GM12878 (cell line): ENCODE results near the gene PIP4K2A. TPM values are rescaled to one million over a fixed set of nuclear protein-coding genes. Genes with fewer than 3 reads are reported as not detected.

Experiments used
- ATAC-seq: fragments of 200-7000 bp; cut with Tn5 transposase; 3 replicates; pipeline ENCODE4 v1.9.1; 2020; ENCODE audit warnings: mild to moderate bottlenecking, moderate library complexity
- BruUV-seq: library from RNA; stranded (reverse); fragments of 400-500 nt; replicated peaks from 2 replicates; lab custom pipeline; 2021; lab: Mats Ljungman, UMichigan
- CTCF ChIA-PET: fragments of 300-600 bp; sonication (Branson Sonifier 250); formaldehyde crosslinking; extraction: SDS; loops from one replicate; lab custom pipeline; 2021; ENCODE audit warnings: inconsistent platforms; lab: Yijun Ruan, JAX
- POLR2A ChIA-PET: fragments of 350-600 bp; formaldehyde crosslinking; extraction: SDS; loops from one replicate; lab custom pipeline; 2021; ENCODE audit warnings: inconsistent platforms; lab: Charles Lee
- RAD21 ChIA-PET: fragments of 300-600 bp; sonication (Branson Sonifier 250); formaldehyde crosslinking; loops from one replicate; lab custom pipeline; 2023; ENCODE audit warnings: antibody characterized with exemption; ENCODE audit not compliant: unreplicated experiment; lab: Charles Lee
- SMC1A ChIA-PET: fragments of 300-600 bp; sonication (Branson Sonifier 250); formaldehyde crosslinking; loops from one replicate; lab custom pipeline; 2023; ENCODE audit not compliant: unreplicated experiment, uncharacterized antibody; lab: Charles Lee
- DNase-seq: peaks from one replicate; pipeline ENCODE4 v3.0.0-alpha.2; 2011; ENCODE audit warnings: low read depth, low spot score
- FAIRE-seq: peaks from 3 replicates; lab custom pipeline; 2011; peaks lifted over from hg19 to GRCh38; lab: Jason Lieb, UNC
- H2AFZ ChIP-seq: 2 replicates; pipeline ENCODE4 v1.6.0; 2011; ENCODE audit warnings: low read depth, low read length, control low read depth; ENCODE audit not compliant: control insufficient read depth
- H3K27ac ChIP-seq: 2 replicates; pipeline ENCODE4 v1.5.1; 2011; ENCODE audit warnings: control low read depth; ENCODE audit not compliant: control insufficient read depth, insufficient read depth
- H3K27me3 ChIP-seq, 2 experiments: replicated peaks in 1 of 2; 2 replicates each; pipeline versions ENCODE4 v1.6.0 to v1.6.1; 2011; ENCODE audit warnings: low read length in 1 of 2; ENCODE audit not compliant: control insufficient read depth in 2 of 2, insufficient read depth in 2 of 2
- H3K36me3 ChIP-seq, 2 experiments: 2 replicates each; pipeline ENCODE4 v1.5.1; 2011; ENCODE audit warnings: low read length in 1 of 2; ENCODE audit not compliant: control insufficient read depth in 2 of 2, insufficient read depth in 2 of 2
- H3K4me1 ChIP-seq: 2 replicates; pipeline ENCODE4 v1.6.1; 2011; ENCODE audit warnings: mild to moderate bottlenecking, low read length, moderate library complexity, mixed read lengths; ENCODE audit not compliant: control insufficient read depth, insufficient read depth
- H3K4me2 ChIP-seq: 2 replicates; pipeline ENCODE4 v1.6.0; 2011; ENCODE audit warnings: control low read depth; ENCODE audit not compliant: control insufficient read depth, insufficient read depth
- H3K4me3 ChIP-seq: fragments of 200-600 bp; sonication (generic); 2 replicates; pipeline ENCODE4 v1.5.1; 2016
- H3K79me2 ChIP-seq: 2 replicates; pipeline ENCODE4 v1.6.0; 2011; ENCODE audit warnings: low read length; ENCODE audit not compliant: control insufficient read depth, insufficient read depth
- H3K9ac ChIP-seq: 2 replicates; pipeline ENCODE4 v1.8.0; 2011; ENCODE audit warnings: low read length, control low read depth, mixed read lengths; ENCODE audit not compliant: control insufficient read depth, insufficient read depth
- H3K9me3 ChIP-seq: replicated peaks from 3 replicates; pipeline ENCODE4 v1.5.1; 2011; ENCODE audit warnings: mild to moderate bottlenecking, low read length; ENCODE audit not compliant: control insufficient read depth, insufficient read depth
- H4K20me1 ChIP-seq: 2 replicates; pipeline ENCODE4 v1.6.0; 2011; ENCODE audit not compliant: control insufficient read depth, insufficient read depth
- BMI1 ChIP-seq: fragments of 450-650 bp; IDR thresholded peaks from 2 replicates; pipeline ENCODE4 v1.6.1; 2016; ENCODE audit warnings: mild to moderate bottlenecking, moderate library complexity, borderline replicate concordance
- DPF2 ChIP-seq: fragments of 450-650 bp; IDR thresholded peaks from 2 replicates; pipeline ENCODE4 v1.6.1; 2017; ENCODE audit warnings: mild to moderate bottlenecking
- EED ChIP-seq: sonication (generic); IDR thresholded peaks from 2 replicates; pipeline ENCODE4 v1.6.1; 2016; ENCODE audit warnings: antibody characterized with exemption, low read depth
- FOXM1 ChIP-seq: IDR thresholded peaks from 2 replicates; pipeline ENCODE4 v1.6.1; 2012; ENCODE audit warnings: low read depth, mild to moderate bottlenecking, inconsistent platforms, low read length, moderate library complexity
- HDAC2 ChIP-seq: fragments of 200-600 bp; sonication (generic); IDR thresholded peaks from 2 replicates; pipeline ENCODE4 v1.6.1; 2017
- JUND ChIP-seq: IDR thresholded peaks from 2 replicates; pipeline ENCODE4 v1.6.1; 2012; ENCODE audit warnings: low read depth, mild to moderate bottlenecking, low read length, improper control_type of control experiment, moderate library complexity
- MTA3 ChIP-seq: IDR thresholded peaks from 2 replicates; pipeline ENCODE4 v1.6.1; 2012; ENCODE audit warnings: low read length, inconsistent platforms, borderline replicate concordance
- NFIC ChIP-seq: IDR thresholded peaks from 2 replicates; pipeline ENCODE4 v1.6.1; 2012; ENCODE audit warnings: low read depth, mild to moderate bottlenecking, inconsistent platforms, low read length, moderate library complexity
- NFXL1 ChIP-seq: fragments of 450-650 bp; IDR thresholded peaks from 2 replicates; pipeline ENCODE4 v1.6.1; 2017; ENCODE audit warnings: antibody characterized with exemption, mild to moderate bottlenecking, borderline replicate concordance
- PBX3 ChIP-seq: IDR thresholded peaks from 2 replicates; pipeline ENCODE4 v1.6.1; 2011; ENCODE audit warnings: mild to moderate bottlenecking, low read depth, low read length, moderate library complexity; ENCODE audit not compliant: insufficient replicate concordance
- SREBF1 ChIP-seq: IDR thresholded peaks from 2 replicates; pipeline ENCODE4 v1.6.1; 2012; ENCODE audit warnings: mild to moderate bottlenecking, low read length
- SUPT20H ChIP-seq: IDR thresholded peaks from 2 replicates; pipeline ENCODE4 v1.6.1; 2011; ENCODE audit warnings: low read depth, mild to moderate bottlenecking, low read length, moderate library complexity, borderline replicate concordance; ENCODE audit not compliant: control insufficient read depth
- TAF1 ChIP-seq: IDR thresholded peaks from 2 replicates; pipeline ENCODE4 v1.6.1; 2011; ENCODE audit warnings: mild to moderate bottlenecking, low read depth, low read length, borderline replicate concordance
- ZNF24 ChIP-seq: fragments of 450-650 bp; IDR thresholded peaks from 2 replicates; pipeline ENCODE4 v1.6.1; 2017; ENCODE audit warnings: antibody characterized with exemption, mild to moderate bottlenecking
- WGBS: methylation state at CpG from one replicate; pipeline ENCODE4 v1.1.6; 2016; ENCODE audit warnings: low lambda C conversion rate; ENCODE audit not compliant: insufficient replicate concordance, insufficient coverage; ENCODE audit errors: missing lambda C conversion rate; 5-methylcytosine and 5-hydroxymethylcytosine counted together
- in situ Hi-C: fragments of 300-500 bp; cut with MboI; formaldehyde crosslinking; loops from 9 replicates; pipeline ENCODE4 v1.14.3; 2018; ENCODE audit warnings: mixed read lengths
- intact Hi-C: fragments of 100-400 bp; cut with micrococcal nuclease; formaldehyde crosslinking; loops from one replicate; pipeline ENCODE4 v1.14.2; 2022; ENCODE audit not compliant: unreplicated experiment
- polyA plus RNA-seq, 11 experiments: library from polyadenylated mRNA; depleted of rRNA in 4 of 11; unstranded in 6 of 11; stranded (reverse) in 5 of 11; fragments of >200 nt; fragmentation: Nextera tagmentation in 4 of 11; fragmentation: Illumina TruSeq in 1 of 11; extraction: Ambion mirVana in 4 of 11; extraction: Trizol in 1 of 11; gene quantifications; 1 replicate in 1 of 11; 2 replicates in 10 of 11; pipeline versions ENCODE4 v1.2.1 to v1.2.3, GENCODE V29; 2011 to 2016; ENCODE audit warnings: inconsistent platforms in 2 of 11, missing spikeins in 2 of 11, low read depth in 1 of 11
- total RNA-seq, 4 experiments: library from RNA; depleted of rRNA in 3 of 4; stranded (reverse); fragments of >200 nt in 3 of 4; fragmentation: Illumina TruSeq in 1 of 4; extraction: Trizol in 1 of 4; gene quantifications; 2 replicates each; pipeline versions ENCODE4 v1.2.1 to v1.2.3, GENCODE V29; 2013 to 2021

The PIP4K2A gene
- total and polyA plus RNA-seq, 10 of the 15 experiments (the other 5 are each of a cell fraction or from before 2014, with no cell fraction given): 54.3 to 139 (median 84.4) TPM

GRCh38 chr10:22503315-22504088, 210.9 kb downstream of the PIP4K2A start:
- Histone ChIP-seq H3K9me3 (no peaks in the 10 kb centered on the region), H3K79me2 (no peaks in the 10 kb centered on the region), H3K27ac (no peak overlapping the region), H4K20me1 (no peaks in the 10 kb centered on the region), H3K36me3 (no peaks in the 10 kb centered on the region), H3K4me1 (peaks cover 6% of the 10 kb centered on the region; the same call in 1 of the 2 replicates), H2AFZ (no peak overlapping the region), H3K4me2 (no peak overlapping the region), H3K4me3 (no peak overlapping the region), H3K27me3 (no peaks in the 10 kb centered on the region), H3K9ac (no peak overlapping the region)
- 44% methylated on average over 9 of the region's 9 CpGs for WGBS
- ChIA-PET POLR2A (no interaction called here), CTCF (no interaction called here), RAD21 (no interaction called here), SMC1A (interaction anchor here (1.5 kb wide), 1 partner anchor 16 kb away, joined by 4 read pairs; no protein-coding TSS in a partner anchor)
- no peak for ATAC-seq
- no peak for DNase-seq
- no peak for TF ChIP-seq SUPT20H
- no peak for TF ChIP-seq NFXL1
- no peak for TF ChIP-seq TAF1
- TF ChIP-seq JUND: no peak
- TF ChIP-seq ZNF24: no peak
- no peak for TF ChIP-seq EED
- no peak for TF ChIP-seq SREBF1
- no peak for TF ChIP-seq PBX3
- TF ChIP-seq MTA3: no peak
- no peak for TF ChIP-seq DPF2
- no peak for TF ChIP-seq HDAC2
- TF ChIP-seq FOXM1: no peak
- TF ChIP-seq BMI1: no peak
- no peak for TF ChIP-seq NFIC
- intact Hi-C loops: no loop called here
- BruUV-seq: no TSS peak
- in situ Hi-C loops: no loop called here
- FAIRE-seq: no peak
